ENCODE results near the gene SULT6B1. TPM values are rescaled to one million over a fixed set of nuclear protein-coding genes. Genes with fewer than 3 reads are reported as not detected.

The SULT6B1 gene
- not detected for polyA plus RNA-seq (2012; ENCODE audit: insufficient read length, low read depth)

- TF ChIP-seq REST (IDR thresholded peaks at IDR 0.05; ENCODE audit: insufficient read depth in 1 of 2, low read depth in 2 of 2, low read length in 2 of 2), result no peak
- TF ChIP-seq FOXP2 (optimal IDR thresholded peaks at IDR 0.05; ENCODE audit: borderline replicate concordance, extremely low read depth, extremely low read length, insufficient read depth), result no peak
- TF ChIP-seq POLR2AphosphoS5 (IDR thresholded peaks at IDR 0.05; ENCODE audit: low read depth, low read length), result no peak
- TF ChIP-seq TAF1 (IDR thresholded peaks at IDR 0.05; ENCODE audit: borderline replicate concordance, insufficient read depth, low read length), result no peak
- no peak for TF ChIP-seq SIN3A (IDR thresholded peaks at IDR 0.05; ENCODE audit: borderline replicate concordance, insufficient read depth, low read length)
Measured at GRCh38 chr2:37188570-37188969, at the start of gene SULT6B1. TSS of gene SULT6B1 (minus strand) at chr2:37188670. CDS start at chr2:37188640, 30 bp downstream.

GRCh38 chr2:37232131-37232933, 43.9 kb upstream of the SULT6B1 start:
- TF ChIP-seq SIN3A (IDR thresholded peaks at IDR 0.05; ENCODE audit: borderline replicate concordance, insufficient read depth, low read length), result no peak
- no peak for TF ChIP-seq POLR2AphosphoS5 (IDR thresholded peaks at IDR 0.05; ENCODE audit: low read depth, low read length)
- TF ChIP-seq REST (IDR thresholded peaks at IDR 0.05; ENCODE audit: insufficient read depth in 1 of 2, low read depth in 2 of 2, low read length in 2 of 2), result no peak
- no peak for TF ChIP-seq TAF1 (IDR thresholded peaks at IDR 0.05; ENCODE audit: borderline replicate concordance, insufficient read depth, low read length)
- TF ChIP-seq FOXP2 (optimal IDR thresholded peaks at IDR 0.05; ENCODE audit: borderline replicate concordance, extremely low read depth, extremely low read length, insufficient read depth), result no peak

GRCh38 chr2:37231241-37232130, 43.0 kb upstream of the SULT6B1 start, which contains the start of the genes CEBPZ and NDUFAF7:
TSS of gene CEBPZ (minus strand) at chr2:37231596. CDS start at chr2:37231567, 29 bp downstream.
TSS of gene NDUFAF7 (plus strand) at chr2:37231658. CDS start at chr2:37231706, 48 bp downstream.
- TF ChIP-seq POLR2AphosphoS5 (IDR thresholded peaks at IDR 0.05; ENCODE audit: low read depth, low read length) (peak; percentile 92), FOXP2 (optimal IDR thresholded peaks at IDR 0.05; ENCODE audit: borderline replicate concordance, extremely low read depth, extremely low read length, insufficient read depth) (peak; percentile 65), REST (IDR thresholded peaks at IDR 0.05; ENCODE audit: insufficient read depth in 1 of 2, low read depth in 2 of 2, low read length in 2 of 2) (peak; percentile 38 to 51; a peak in 1 of 4 replicates), SIN3A (IDR thresholded peaks at IDR 0.05; ENCODE audit: borderline replicate concordance, insufficient read depth, low read length) (peak; percentile 92; the same call in 1 of the 2 replicates), TAF1 (IDR thresholded peaks at IDR 0.05; ENCODE audit: borderline replicate concordance, insufficient read depth, low read length) (peak; percentile 95)

- TF ChIP-seq TAF1 (IDR thresholded peaks at IDR 0.05; ENCODE audit: borderline replicate concordance, insufficient read depth, low read length) (no peak), REST (IDR thresholded peaks at IDR 0.05; ENCODE audit: insufficient read depth in 1 of 2, low read depth in 2 of 2, low read length in 2 of 2) (no peak), FOXP2 (optimal IDR thresholded peaks at IDR 0.05; ENCODE audit: borderline replicate concordance, extremely low read depth, extremely low read length, insufficient read depth) (no peak), POLR2AphosphoS5 (IDR thresholded peaks at IDR 0.05; ENCODE audit: low read depth, low read length) (no peak), SIN3A (IDR thresholded peaks at IDR 0.05; ENCODE audit: borderline replicate concordance, insufficient read depth, low read length) (no peak)
Measured at GRCh38 chr2:37230581-37230980, 42.1 kb upstream of the SULT6B1 start.
